Glomerular visceral epithelial cell (primary cell): Measurements from ENCODE around the gene OXTR.

Experiments
- DNase-seq: peaks from one replicate; pipeline ENCODE4 v3.0.0-alpha.2; 2016; ENCODE audit errors: extremely low spot score

Gene OXTR

DNA sequence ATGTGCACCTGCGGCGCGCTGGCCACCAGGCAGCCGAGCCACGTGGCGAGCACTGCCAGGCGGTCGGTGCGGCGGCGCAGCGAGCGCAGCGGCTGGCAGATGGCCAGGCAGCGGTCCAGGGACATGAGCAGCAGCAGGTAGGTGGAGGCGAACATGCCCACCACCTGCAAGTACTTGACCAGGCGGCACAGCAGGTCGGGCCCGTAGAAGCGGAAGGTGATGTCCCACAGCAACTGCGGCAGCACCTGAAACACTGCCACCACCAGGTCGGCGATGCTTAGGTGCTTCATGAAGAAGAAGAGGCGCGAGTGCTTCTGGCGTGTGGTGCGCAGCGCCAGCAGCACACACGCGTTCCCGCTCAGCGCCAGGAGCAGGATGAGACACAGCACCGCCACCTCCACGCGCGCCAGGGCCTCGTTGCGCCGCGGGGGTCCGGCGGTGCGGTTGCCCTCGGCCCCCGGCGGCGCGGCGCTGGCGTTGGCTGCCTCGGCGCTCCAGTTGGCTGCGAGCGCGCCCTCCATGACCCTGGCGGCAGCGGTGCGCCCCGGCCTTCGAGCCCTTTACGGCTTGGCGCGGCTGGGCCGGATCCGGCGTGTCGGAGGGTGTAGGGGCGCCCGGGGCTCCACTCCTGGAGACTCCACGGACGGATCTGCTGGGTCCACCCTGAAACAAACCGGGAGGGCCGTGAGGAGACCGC, 1.6 kb downstream of the OXTR start:
- peak; percentile 21 for DNase-seq

DNA sequence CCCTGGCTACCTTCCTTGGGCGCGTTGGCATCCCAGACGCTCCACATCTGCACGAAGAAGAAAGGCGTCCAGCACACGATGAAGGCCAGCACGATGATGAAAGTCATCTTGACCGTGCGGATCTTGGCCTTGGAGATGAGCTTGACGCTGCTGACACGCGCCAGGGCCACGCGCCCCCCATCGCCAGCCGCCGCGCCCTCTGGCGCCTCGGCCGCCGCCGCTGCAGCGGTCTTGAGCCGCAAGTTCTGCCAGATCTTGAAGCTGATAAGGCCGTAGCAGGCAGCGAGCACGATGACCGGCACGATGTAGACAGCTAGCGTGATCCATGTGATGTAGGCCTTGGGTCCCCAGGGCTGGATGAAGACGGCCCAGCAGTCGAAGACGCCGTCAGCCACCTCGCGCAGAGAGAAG, 2.2 kb downstream of the OXTR start:
- no peak for DNase-seq

DNA sequence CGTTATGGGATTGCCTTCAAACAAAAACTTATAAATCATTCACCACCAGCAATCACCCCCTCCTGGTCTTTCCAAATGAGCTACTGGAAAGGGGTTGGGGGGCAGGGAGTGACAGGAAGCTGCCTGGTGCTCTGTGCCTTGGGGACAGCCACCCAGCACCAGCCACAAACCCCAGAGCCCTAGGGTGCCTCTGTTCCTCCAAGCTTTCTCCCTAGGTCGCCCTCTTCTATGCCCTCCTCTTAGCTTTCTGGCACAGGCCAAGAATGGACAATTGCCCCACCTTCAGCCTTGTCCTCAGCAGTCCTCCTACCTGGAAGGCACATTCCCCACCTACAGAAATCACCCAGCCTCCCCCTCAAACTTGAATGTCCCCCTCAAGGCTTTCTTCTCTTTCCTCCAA, 3.3 kb downstream of the OXTR start:
- DNase-seq, result no peak

DNA sequence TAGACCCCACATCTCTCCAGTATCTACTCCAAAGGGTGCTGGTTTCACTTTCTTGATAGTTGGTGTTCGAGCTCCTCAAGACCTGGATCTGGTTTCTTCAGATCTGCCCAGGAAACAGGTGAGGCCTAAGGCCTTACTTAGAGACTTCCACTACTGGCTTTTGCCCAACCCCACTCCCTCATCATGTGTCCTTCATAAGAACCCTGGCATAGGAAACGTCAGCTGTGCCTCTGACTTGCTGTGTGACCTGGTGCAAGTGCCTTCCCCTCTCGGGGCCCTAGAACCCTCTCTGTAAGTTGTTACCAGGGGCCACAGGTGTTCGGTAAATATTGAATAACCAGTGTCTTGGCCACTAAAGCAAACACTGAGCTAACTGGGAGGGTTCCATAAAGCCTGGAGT, 3.9 kb downstream of the OXTR start:
- no peak for DNase-seq

DNA sequence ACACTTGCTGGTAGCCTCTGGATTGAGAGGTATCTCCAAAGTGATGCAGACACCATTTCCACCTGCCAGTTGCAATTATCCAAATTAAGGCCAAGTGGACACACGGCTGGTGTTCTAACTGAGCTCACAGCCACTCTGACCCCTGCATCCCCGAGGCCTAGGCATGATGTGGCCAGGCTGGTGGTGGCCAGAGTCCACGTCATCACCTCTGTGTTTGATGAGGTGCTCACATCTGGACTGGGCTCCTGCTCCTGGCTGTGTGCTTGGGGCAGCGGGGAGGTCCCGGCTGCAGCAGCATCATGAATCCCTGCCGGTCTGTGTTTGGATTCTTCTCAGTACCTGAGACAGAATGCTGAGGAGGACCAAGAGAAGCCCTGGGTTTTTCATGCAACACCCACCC, 4.9 kb downstream of the OXTR start:
- no peak for DNase-seq

DNA sequence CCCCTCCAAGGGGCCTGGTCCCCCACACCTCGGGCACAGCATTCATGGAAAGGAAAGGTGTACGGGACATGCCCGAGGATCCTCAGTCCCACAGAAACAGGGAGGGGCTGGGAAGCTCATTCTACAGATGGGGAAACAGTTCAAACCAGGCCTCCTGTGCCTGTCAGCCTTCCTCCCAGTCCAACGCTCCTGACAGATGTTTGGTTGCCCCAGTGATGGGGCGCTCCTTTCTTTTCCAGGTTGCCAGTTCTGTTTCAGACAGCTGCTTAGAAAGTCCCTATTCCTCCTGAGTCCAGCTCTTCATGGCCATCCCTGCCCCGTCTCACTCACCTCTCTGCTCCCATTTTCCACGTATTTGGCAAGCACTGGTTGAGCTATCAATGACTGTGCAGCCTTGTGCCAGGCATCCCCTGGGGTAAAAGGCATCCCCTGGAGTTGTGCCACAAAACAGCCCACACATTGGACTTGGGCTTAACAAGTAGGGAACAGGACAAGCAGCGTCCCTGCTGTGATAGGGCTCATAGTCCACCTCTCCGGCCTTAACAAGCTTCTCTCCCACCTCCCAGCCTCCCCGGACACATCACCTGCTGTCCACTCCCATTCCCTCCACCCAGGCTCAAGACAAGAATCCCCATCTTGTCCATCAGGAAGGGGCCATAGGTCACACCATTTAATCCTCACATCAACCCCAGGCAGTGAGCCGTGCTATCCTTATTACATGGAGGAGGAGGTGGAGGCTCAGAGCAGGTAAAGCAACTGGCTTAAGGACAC, 6.6 kb downstream of the OXTR start:
- DNase-seq, result no peak

DNA sequence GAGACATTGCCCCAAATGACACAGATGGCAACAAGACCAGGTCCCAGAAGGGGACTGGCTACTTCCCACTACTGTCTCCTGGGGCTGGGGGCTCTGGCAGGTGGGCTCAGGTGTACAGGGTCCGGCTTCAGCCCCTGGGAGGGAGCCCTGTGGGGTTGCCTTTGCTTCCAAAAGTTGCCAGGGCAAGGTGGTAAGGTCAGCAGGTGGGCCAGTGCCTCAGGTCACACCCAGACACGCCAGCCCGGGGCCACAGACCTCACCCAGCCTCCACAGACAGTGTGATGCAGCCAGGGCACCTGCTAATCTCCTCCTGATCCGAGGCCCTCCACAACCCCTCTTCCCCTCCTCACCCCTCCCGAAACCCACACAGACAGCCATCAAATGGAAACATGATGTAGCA, 7.5 kb downstream of the OXTR start:
- no peak for DNase-seq

DNA sequence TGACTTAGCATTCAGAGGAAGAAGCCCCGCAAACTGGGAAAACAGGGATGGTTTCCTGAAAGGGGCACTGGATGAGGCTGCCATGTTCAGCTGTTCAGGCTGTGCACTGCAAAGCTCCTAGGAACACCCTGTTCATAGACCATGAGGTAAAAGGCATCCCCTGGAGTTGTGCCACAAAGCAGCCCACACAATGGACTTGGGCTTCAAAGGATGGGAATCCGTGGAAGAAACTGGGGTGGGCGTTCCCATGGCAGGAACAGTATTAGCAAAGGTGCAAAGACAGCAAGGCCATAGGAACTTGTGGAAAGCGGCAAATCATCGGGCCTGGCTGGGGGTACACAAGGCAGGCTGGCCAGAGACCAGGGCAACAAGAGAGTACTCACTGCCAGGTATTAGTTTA, 8.9 kb downstream of the OXTR start:
- no peak for DNase-seq

DNA sequence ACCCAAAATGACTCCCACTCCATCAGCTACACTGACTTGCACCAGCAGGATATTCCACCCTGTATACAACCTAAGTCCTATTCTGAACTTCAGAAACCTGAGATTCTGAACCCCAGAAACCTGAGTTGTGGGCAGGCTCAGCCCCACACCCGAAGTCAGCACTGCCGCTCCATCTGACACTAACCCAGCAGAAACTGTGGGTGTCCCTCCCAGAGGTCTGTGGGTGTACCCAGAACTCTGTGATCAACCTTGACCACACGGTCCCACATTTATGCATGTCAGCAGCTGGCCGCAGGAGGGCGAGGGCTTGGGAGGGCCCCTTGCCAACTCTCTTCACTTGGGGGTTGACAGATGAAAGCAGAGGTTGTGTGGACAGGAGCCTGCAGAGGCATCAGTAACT, 9.3 kb downstream of the OXTR start:
- no peak for DNase-seq

DNA sequence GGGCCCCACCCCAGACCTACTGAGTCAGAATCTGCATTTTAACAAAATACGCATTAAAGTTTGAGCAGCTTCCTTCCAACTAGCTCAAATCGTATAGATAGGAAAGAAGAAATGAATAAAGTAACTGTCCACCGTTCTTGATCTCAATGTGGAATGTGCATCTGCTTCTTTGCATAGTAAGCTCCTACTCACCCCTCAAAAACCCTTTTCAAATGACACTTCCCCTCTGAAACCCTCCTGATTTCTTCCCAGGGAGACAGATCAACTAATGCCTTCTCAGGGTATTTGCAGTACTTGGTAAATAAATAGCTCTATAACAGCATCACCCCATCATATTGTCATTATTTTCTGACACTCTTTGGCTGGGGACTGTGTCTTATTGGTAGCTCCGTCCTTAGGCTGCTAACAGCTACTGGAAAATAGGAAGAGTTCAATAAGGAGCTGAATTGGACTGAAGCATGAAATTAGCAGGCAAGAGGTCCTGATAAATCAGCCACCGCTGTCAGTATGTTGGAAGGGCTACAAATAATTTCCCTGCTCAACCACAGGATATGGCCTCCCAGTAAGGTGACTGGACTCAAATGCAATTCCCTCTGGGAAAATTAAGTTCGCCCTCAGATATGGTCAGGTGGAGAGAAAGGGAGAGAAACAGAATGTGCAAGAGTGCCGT, 10.2 kb downstream of the OXTR start:
- DNase-seq, result no peak

DNA sequence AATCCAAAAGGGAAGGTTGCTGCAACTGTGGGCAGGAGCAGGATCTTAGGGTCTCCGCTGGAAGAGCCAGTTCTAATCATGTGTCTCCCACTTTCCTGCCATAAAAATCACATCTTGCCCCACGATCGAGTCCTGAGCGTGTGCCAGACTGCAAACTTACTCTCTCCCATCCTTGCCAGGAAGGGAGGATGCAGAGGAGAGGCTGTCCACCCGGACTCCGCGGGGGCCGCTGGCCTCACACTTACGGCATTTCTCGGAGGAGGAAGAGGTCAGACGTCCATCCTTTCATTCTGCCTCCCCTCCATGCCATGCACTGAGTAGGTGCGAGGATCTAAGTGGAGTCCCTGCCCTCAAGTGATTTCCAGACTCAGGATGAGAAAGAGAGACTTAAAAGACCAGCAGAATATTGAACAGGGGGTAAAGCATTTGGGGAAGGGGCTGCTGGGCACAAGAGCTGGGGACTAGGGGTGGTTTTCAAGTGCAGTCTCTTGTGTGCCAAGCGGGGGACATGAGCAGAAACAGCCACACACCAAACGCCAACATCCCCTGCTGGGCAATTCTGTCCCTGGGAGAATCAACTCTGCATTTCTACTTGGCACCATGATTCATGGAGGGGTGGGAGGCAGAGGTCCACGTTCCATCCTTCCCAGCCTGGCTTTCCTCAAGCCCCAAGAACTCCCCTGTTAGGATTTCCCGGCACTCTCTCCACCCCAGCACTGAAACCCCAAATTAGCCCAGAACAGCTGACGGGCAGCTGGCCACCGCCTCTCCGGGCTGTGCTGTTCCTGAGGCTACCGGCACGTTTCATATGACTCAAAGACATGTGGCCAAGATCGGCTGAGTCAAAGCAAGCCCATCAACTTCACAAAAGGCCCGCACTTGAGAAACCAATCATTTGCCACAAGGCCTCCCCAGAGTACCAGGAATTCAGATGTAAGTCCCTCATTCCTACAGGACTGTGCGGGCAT, 11.6 kb downstream of the OXTR start:
- peak; percentile 51 for DNase-seq

DNA sequence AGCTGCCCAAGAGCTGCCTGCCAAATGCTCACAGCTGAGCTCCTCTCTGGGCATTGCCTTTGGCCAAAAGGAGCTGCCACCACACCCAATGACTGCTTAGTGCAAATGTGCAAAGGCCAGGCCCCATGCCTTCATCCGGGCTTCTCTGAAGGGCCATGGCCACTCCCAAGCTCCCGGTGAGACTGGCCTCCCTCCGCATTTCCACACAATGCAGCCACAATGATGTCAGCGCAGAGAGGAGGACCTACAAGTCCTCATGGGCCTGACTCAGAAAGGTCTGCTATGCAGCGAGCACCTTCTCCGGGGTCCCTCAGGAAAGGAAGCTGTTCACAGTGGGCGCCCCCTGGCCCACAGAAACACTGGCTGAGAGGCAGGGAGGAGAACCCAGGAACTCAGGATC, 12.7 kb downstream of the OXTR start:
- no peak for DNase-seq

DNA sequence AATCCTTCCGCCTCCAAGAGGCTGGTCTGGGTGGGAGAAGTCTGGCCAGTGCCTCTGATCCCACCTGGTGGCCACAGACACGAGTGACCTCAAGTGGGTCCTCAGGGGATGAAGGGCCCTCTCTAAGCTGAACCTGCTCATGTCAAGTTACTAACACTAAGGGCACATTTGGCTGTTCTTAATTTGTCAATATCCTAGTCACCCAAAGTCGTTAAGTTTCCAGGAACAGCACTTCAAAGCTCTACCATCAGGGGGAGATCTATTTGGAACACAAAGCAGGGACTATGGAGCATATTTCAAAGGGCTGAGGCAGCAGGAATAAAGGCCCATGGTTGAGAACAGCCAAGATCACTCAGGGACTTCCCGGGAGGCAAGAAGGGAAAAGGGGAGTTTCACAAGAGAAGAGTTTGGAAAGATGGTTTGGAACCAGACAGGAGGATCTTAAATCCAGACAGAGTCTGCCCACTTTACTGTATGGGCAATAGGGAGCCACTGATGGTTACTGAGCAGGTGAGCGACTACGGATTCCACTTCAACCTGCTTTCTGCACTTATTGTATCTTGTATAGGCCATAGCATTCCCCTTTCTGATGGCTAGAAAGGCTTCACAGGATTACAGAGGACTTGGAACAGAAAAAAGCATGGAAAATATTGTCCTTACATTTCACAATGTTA, 13.7 kb downstream of the OXTR start:
- DNase-seq, result no peak

DNA sequence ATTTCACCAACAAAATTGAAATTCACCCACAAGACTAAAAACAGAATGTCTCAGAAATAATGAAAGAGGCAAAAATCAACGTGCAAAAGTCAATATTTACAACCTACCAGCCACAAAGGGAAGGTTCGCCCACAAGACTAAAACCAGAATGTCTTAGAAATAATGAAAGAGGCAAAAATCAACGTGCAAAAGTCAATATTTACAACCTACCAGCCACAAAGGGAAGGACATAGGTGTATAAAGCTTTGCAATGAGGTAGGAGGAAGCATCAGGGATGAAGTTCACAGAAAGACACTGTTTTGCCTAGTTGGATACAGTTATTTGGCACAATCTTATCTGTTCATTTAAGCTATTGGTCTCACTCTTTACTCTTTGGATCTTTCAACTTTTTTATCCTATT, 14.3 kb downstream of the OXTR start:
- no peak for DNase-seq

DNA sequence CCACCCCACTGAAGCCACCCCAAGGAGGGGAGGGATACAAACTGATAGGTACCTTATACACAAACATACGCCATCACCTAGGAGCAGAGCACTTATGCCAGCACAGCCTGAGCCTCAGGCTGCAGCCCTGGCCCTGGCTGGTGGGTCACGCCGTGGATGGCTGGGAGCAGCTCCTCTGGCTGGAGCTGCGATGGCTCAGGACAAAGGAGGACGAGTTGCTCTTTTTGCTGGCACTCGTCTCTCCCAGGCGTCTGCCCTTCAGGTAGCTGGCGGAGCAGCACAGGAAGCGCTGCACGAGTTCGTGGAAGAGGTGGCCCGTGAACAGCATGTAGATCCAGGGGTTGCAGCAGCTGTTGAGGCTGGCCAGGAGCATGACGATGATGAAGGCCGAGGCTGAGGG, 16.6 kb downstream of the OXTR start:
- DNase-seq, result no peak

DNA sequence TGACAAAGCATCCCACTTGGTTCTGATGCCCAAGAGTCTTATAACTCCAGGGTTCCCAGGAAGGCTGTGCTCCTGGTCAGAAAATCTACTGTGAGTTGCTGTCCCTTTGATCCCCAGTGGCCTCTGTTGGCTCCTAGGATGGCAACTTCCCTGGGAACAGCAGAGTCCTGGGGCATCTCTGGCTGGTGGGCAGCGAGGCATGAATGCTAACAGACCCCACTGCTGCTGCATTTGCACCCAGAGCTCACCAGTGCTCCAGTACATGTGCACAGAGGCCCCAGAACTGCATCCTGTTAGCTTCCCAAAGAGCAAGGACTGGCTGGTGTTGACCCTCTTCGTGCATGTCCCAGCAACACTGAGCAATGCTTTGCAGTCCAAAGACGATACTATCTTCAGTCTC, 20.1 kb downstream of the OXTR start:
- no peak for DNase-seq

DNA sequence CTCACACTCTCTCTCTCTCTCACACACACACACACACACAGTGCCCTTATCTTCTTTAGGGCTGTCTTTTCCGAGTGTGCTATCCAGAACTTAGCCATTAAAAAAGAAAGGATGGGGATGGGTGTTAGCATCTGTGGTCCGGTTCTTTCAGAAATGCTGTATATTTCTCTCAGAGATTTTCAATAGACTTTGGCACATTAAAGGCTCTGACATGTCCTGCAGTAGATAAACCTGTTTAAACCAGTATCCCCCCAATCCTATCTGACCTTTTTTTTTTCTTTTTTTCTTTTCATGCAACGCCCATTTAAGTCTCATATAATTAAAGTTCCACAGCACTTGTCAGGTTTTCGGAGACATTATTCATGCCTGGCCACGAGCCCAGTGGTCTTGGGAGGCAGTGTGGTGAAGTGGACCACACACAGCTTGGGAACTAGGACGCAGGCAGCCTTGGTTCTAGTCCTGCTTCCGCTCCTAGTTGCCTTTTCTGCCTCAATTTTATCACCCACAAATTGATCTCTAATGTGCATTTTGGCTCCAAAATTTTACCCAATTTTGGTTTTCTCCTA, 22.6 kb downstream of the OXTR start:
- no peak for DNase-seq

DNA sequence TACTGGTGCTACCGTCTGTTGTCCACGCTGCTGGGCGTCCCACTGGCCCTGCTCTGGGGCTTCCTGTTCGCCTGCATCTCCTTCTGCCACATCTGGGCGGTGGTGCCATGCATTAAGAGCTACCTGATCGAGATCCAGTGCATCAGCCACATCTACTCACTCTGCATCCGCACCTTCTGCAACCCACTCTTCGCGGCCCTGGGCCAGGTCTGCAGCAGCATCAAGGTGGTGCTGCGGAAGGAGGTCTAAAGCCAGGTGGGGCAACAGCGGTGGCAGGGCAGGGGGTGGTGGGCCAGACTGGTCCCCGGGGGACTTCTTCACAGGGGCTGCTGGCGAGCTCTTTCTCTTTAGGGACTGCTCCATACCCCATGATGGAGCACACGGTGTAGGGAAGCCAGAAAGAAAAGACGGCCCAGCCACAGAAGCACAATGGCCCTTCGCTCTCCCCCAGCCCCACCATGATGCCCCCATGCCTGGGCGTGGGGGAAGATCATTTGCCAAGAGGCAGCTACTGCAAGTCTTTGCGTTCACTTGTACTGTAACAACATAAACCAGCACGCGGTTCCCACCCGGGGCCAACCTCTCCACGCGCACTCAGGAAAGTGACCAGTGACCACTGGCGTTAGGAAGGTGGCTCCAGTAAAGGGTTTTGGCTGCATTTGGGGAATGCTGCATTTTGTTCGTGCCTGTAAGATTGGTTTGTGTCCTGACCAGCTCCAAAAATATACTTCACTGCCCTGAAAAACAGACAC, 23.6 kb downstream of the OXTR start:
- no peak for DNase-seq

DNA sequence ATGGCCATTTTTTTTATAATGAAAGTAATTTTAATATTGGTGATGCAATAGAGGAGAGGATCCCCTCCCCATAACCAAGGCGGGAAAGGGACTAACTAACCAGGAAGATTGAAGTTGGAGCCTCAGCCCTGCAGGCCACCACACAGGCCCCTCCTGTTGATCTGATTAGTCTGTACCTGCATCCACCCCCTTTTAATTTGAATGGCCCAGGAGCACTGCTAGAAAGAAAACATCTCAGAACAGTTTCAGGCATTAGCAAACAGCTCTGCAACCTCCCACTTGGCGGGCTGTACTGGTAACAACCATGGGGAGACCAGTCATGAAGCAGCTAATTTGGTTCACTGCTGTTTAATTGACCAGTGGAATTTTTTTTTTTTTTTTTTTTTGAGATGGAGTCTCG, 25.5 kb downstream of the OXTR start:
- no peak for DNase-seq

DNA sequence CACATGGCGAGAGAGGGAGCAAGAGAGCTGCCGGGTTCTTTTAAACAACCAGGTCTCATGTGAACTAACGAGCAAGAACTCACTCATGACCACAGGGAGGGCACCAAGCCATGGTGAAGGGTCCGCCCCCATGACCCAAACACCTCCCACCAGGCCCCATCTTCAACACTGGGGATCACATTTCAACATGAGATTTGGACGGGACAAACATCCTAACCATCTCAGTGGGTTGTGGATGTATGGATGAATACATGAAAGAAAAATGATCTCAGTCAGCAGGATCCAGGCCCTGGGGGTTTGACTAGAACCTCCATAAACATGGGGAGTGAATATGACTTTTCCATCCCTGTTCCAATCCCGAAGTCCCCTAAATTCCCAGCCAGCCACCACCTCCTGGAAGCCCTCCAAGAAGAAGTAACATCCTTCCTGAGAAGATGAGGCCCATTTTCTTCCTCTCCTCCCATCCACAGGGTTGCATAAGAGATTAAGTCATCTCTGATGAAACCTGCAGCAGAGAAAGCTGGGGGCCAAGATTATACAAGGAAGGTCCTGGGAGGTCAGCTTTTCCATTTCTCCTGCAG, 26.3 kb downstream of the OXTR start:
- DNase-seq, result peak; percentile 49
